ENCODE measurements around the gene LZTR1.

DNA sequence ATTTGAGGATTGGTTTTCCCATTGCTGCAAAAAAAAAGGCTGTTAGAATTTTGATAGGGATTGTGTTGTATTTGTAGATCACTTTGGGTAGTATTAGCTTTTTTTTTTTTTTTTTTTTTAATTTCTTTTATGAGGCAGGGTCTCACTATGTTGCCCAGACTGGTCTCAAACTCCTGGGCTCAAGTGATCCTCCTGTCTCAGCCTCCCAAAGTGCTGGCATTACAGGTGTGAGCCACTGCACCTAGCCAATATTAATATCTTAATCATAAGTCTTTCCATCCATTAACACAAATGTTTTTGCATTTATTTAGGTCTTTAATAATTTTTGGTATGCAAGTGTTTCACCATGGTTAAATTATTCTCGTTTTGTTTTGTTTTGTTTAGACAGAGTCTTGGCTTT lies 38.1 kb upstream of the LZTR1 start:
- TF ChIP-seq, protein P1, sequence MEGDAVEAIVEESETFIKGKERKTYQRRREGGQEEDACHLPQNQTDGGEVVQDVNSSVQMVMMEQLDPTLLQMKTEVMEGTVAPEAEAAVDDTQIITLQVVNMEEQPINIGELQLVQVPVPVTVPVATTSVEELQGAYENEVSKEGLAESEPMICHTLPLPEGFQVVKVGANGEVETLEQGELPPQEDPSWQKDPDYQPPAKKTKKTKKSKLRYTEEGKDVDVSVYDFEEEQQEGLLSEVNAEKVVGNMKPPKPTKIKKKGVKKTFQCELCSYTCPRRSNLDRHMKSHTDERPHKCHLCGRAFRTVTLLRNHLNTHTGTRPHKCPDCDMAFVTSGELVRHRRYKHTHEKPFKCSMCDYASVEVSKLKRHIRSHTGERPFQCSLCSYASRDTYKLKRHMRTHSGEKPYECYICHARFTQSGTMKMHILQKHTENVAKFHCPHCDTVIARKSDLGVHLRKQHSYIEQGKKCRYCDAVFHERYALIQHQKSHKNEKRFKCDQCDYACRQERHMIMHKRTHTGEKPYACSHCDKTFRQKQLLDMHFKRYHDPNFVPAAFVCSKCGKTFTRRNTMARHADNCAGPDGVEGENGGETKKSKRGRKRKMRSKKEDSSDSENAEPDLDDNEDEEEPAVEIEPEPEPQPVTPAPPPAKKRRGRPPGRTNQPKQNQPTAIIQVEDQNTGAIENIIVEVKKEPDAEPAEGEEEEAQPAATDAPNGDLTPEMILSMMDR (IDR thresholded peaks at IDR 0.05), result no peak
- TF ChIP-seq POLR2A (IDR thresholded peaks at IDR 0.05), result no peak
- no peak for TF ChIP-seq POLR2AphosphoS5 (IDR thresholded peaks at IDR 0.05)
- TF ChIP-seq EP300 (IDR thresholded peaks at IDR 0.05; ENCODE audit: low read depth), result no peak

Measured in transverse colon (tissue), 4 donors.